Myocyte (in vitro differentiated cells): ENCODE results near the gene IFNL3. TPM values are rescaled to one million over a fixed set of nuclear protein-coding genes. Genes with fewer than 3 reads are reported as not detected.
"Not testable (repeated sequence)": the region's sequence is repeated elsewhere in the genome, so short reads cannot be mapped to it uniquely, and the experiment has no call there.

Source experiments
- DNase-seq: peaks from one replicate; pipeline ENCODE4 v3.0.0-alpha.2; 2012; ENCODE audit warnings: low read depth
- total RNA-seq: library from RNA; depleted of rRNA; stranded (reverse); fragments of >200 nt; gene quantifications from 2 replicates; pipeline ENCODE4 v1.2.3, GENCODE V29; 2014

Gene IFNL3
- total RNA-seq, 1 donor from 2014 or later: not detected

GRCh38 chr19:39253374-39254149 is 8.8 kb upstream of the IFNL3 start:
- DNase-seq: no peak

- DNase-seq: no peak
Observed at GRCh38 chr19:39252458-39252857, 7.7 kb upstream of the IFNL3 start.

GRCh38 chr19:39251846-39252245 is 7.0 kb upstream of the IFNL3 start:
- DNase-seq: no peak

- DNase-seq: no peak
Observed at GRCh38 chr19:39251081-39251480, 6.3 kb upstream of the IFNL3 start.

- DNase-seq: no peak
Observed at GRCh38 chr19:39248806-39249205, 4.0 kb upstream of the IFNL3 start, which contains the start of gene IFNL4. Gene IFNL4 (minus strand): TSS chr19:39248856.

- DNase-seq: no peak
Observed at GRCh38 chr19:39247701-39248664, 3.2 kb upstream of the IFNL3 start.

- DNase-seq: no peak
Observed at GRCh38 chr19:39246951-39247669, 2.3 kb upstream of the IFNL3 start.

GRCh38 chr19:39245166-39245565 is 360 bp upstream of the IFNL3 start:
- DNase-seq: not testable (repeated sequence)

GRCh38 chr19:39243741-39244140 is 1.1 kb downstream of the IFNL3 start:
- DNase-seq: not testable (repeated sequence)

- DNase-seq: no peak
Observed at GRCh38 chr19:39240421-39240820, 4.4 kb downstream of the IFNL3 start.

GRCh38 chr19:39238944-39239343 is 5.9 kb downstream of the IFNL3 start:
- no peak for DNase-seq

- no peak for DNase-seq
Observed at GRCh38 chr19:39238209-39238608, 6.6 kb downstream of the IFNL3 start.

GRCh38 chr19:39237200-39238184 is 7.3 kb downstream of the IFNL3 start:
- DNase-seq: no peak

GRCh38 chr19:39236527-39236926 is 8.3 kb downstream of the IFNL3 start:
- DNase-seq: no peak

- DNase-seq: no peak
Observed at GRCh38 chr19:39232708-39233107, 12.1 kb downstream of the IFNL3 start.

- no peak for DNase-seq
Observed at GRCh38 chr19:39230096-39230764, 14.6 kb downstream of the IFNL3 start.

- DNase-seq: no peak
Observed at GRCh38 chr19:39224910-39225309, 19.9 kb downstream of the IFNL3 start.

- DNase-seq: peak; percentile 41
Observed at GRCh38 chr19:39223703-39224279, 21.0 kb downstream of the IFNL3 start.

- DNase-seq: not testable (repeated sequence)
Observed at GRCh38 chr19:39219108-39219507, 25.7 kb downstream of the IFNL3 start.
